MM.1S (cell line): ENCODE results near the gene MAP3K3.

Experiments
- CTCF ChIP-seq: fragments of 300-600 bp; sonication (generic); IDR thresholded peaks from 2 replicates; pipeline ENCODE4 v1.5.1; 2016; ENCODE audit warnings: antibody characterized with exemption, low read length, mixed read lengths
- EZH2 ChIP-seq: fragments of 300-600 bp; sonication (generic); optimal IDR thresholded peaks from 2 replicates; pipeline ENCODE3; 2017; ENCODE audit warnings: low read depth, mild to moderate bottlenecking, antibody characterized with exemption, low read length, mixed read lengths

- TF ChIP-seq CTCF, result no peak
- no peak for TF ChIP-seq EZH2
Observed at GRCh38 chr17:63701456-63701820, 79.2 kb downstream of the MAP3K3 start.
